HL-60 (cell line): ENCODE data around the gene AOPEP.

Experiments
- DNase-seq, 2 experiments: peaks; one replicate each; pipeline ENCODE4 v3.0.0-alpha.2; 2010 to 2020; ENCODE audit warnings: low read depth in 1 of 2, low spot score in 1 of 2
- H3K27ac ChIP-seq: fragments of 250-450 bp; sonication (Bioruptor Pico); replicated peaks from 2 replicates; pipeline ENCODE4 v1.5.1; 2020; ENCODE audit warnings: mild to moderate bottlenecking, moderate library complexity
- H3K27me3 ChIP-seq: fragments of 250-450 bp; sonication (Bioruptor Pico); 2 replicates; pipeline ENCODE4 v1.5.1; 2021; ENCODE audit warnings: mild to moderate bottlenecking, moderate library complexity; ENCODE audit not compliant: insufficient read depth, poor library complexity, severe bottlenecking
- H3K4me3 ChIP-seq: replicated peaks from 2 replicates; pipeline ENCODE4 v1.5.1; 2011; ENCODE audit warnings: mild to moderate bottlenecking, control low read depth, low read length; ENCODE audit not compliant: insufficient read depth
- CTCF ChIP-seq: IDR thresholded peaks from one replicate; pipeline ENCODE4 v1.5.1; 2011; ENCODE audit warnings: low read length, control low read depth, inconsistent platforms; ENCODE audit not compliant: insufficient read depth
- GABPA ChIP-seq: IDR thresholded peaks from 2 replicates; pipeline ENCODE4 v1.6.1; 2012; ENCODE audit warnings: low read depth
- POLR2AphosphoS5 ChIP-seq: IDR thresholded peaks from 2 replicates; pipeline ENCODE4 v1.6.1; 2012; ENCODE audit warnings: low read depth
- REST ChIP-seq: IDR thresholded peaks from 2 replicates; pipeline ENCODE4 v1.6.1; 2012; ENCODE audit warnings: low read depth; ENCODE audit not compliant: insufficient replicate concordance
- SPI1 ChIP-seq: IDR thresholded peaks from 2 replicates; pipeline ENCODE4 v1.6.1; 2012; ENCODE audit warnings: low read depth, mild to moderate bottlenecking, borderline replicate concordance

Gene AOPEP

GRCh38 chr9:94725293-94725692 lies 1.2 kb upstream of the AOPEP start:
- no peak for TF ChIP-seq POLR2AphosphoS5
- no peak for TF ChIP-seq REST
- TF ChIP-seq GABPA = no peak
- TF ChIP-seq CTCF = no peak
- no peak for TF ChIP-seq SPI1
- Histone ChIP-seq H3K27me3 (no peaks in the 10 kb centered on the region), H3K27ac (no peak overlapping the region), H3K4me3 (no peak overlapping the region)
- DNase-seq = no peak

GRCh38 chr9:94728719-94729118 lies 2.2 kb downstream of the AOPEP start:
- Histone ChIP-seq H3K4me3 (no peak overlapping the region), H3K27me3 (no peaks in the 10 kb centered on the region), H3K27ac (no peak overlapping the region)
- TF ChIP-seq CTCF = no peak
- TF ChIP-seq REST = no peak
- no peak for TF ChIP-seq POLR2AphosphoS5
- no peak for TF ChIP-seq SPI1
- no peak for TF ChIP-seq GABPA
- no peak for DNase-seq

- no peak for DNase-seq
- H3K27me3 ChIP-seq = no peaks in the 10 kb centered on the region
- no peak overlapping the region for H3K4me3 ChIP-seq
- TF ChIP-seq GABPA = no peak
- TF ChIP-seq POLR2AphosphoS5 = no peak
- TF ChIP-seq SPI1 = no peak
- no peak for TF ChIP-seq REST
- TF ChIP-seq CTCF = no peak
- no peak overlapping the region for H3K27ac ChIP-seq
These were observed 2.7 kb downstream of the AOPEP start for GRCh38 chr9:94729199-94729598.
